NB4 (cell line): Measurements from ENCODE around the gene OR6J1.

ENCODE experiments used
- CTCF ChIP-seq: IDR thresholded peaks from one replicate; pipeline ENCODE4 v1.5.1; 2012; ENCODE audit warnings: low read depth, low read length
- MYC ChIP-seq: IDR thresholded peaks from 2 replicates; pipeline ENCODE4 v1.6.1; 2011; ENCODE audit warnings: low read depth, low read length
- POLR2A ChIP-seq: IDR thresholded peaks from 2 replicates; pipeline ENCODE4 v1.6.1; 2011; ENCODE audit warnings: mild to moderate bottlenecking; ENCODE audit not compliant: insufficient read length; ENCODE audit errors: extremely low read depth

GRCh38 chr14:22691171-22691570 lies 47.0 kb upstream of the OR6J1 start:
- TF ChIP-seq MYC (no peak), CTCF (no peak), POLR2A (no peak)
